K562 (cell line): Measurements from ENCODE around the gene WASHC3. TPM values are rescaled to one million over a fixed set of nuclear protein-coding genes. Genes with fewer than 3 reads are reported as not detected.

Experiments
- CREM ChIP-seq: IDR thresholded peaks from 2 replicates; pipeline ENCODE4 v1.6.1; 2014; ENCODE audit warnings: antibody characterized with exemption, low read depth
- FOXA3 ChIP-seq, 2 experiments: fragments of 450-650 bp in 1 of 2; sonication (generic) in 1 of 2; formaldehyde crosslinking; IDR thresholded peaks in 1 of 2; conservative IDR thresholded peaks in 1 of 2; 2 replicates each; pipeline versions ENCODE4 v1.4.0 to v1.8.0; 2020 to 2022; ENCODE audit warnings: mild to moderate bottlenecking in 2 of 2, missing genetic modification reagents in 1 of 2
- FOXK1 ChIP-seq: sonication (generic); formaldehyde crosslinking; IDR thresholded peaks from 2 replicates; pipeline ENCODE4 v1.8.0; 2022; ENCODE audit warnings: missing genetic modification reagents, mild to moderate bottlenecking, borderline replicate concordance
- GTF2A2 ChIP-seq: IDR thresholded peaks from 2 replicates; pipeline ENCODE4 v1.6.1; 2016; ENCODE audit warnings: mild to moderate bottlenecking, missing genetic modification characterization, missing compliant biosample characterization
- MCM3 ChIP-seq: fragments of 450-650 bp; IDR thresholded peaks from 2 replicates; pipeline ENCODE4 v1.6.1; 2016
- MECOM ChIP-seq: fragments of 250-450 bp; sonication (Bioruptor Pico); IDR thresholded peaks from 2 replicates; pipeline ENCODE4 v1.8.0; 2022; ENCODE audit warnings: inconsistent platforms
- NCOA2 ChIP-seq, 2 experiments: fragments of 450-650 bp; IDR thresholded peaks; 2 replicates each; pipeline ENCODE4 v1.6.1; 2018; ENCODE audit warnings: mild to moderate bottlenecking in 2 of 2, moderate library complexity in 1 of 2; ENCODE audit not compliant: partially characterized antibody in 2 of 2
- PRMT5 ChIP-seq: sonication (generic); formaldehyde crosslinking; IDR thresholded peaks from 2 replicates; pipeline ENCODE4 v1.5.0; 2020; ENCODE audit warnings: missing genetic modification reagents
- RBM17 ChIP-seq: fragments of 200-400 bp; formaldehyde crosslinking; IDR thresholded peaks from 2 replicates; pipeline ENCODE4 v1.6.1; 2017; ENCODE audit warnings: low read depth, mild to moderate bottlenecking, low read length, borderline replicate concordance
- SETDB1 ChIP-seq: IDR thresholded peaks from one replicate; pipeline ENCODE4 v1.6.1; 2012; ENCODE audit warnings: low read length, control low read depth, inconsistent platforms
- SIN3A ChIP-seq, 2 experiments: fragments of 150-350 bp in 1 of 2; IDR thresholded peaks; 2 replicates each; pipeline ENCODE4 v1.6.1; 2011 to 2016; ENCODE audit warnings: borderline replicate concordance in 2 of 2, low read depth in 2 of 2, low read length in 2 of 2, mild to moderate bottlenecking in 2 of 2, moderate library complexity in 2 of 2; ENCODE audit not compliant: control insufficient read depth in 1 of 2
- SMARCC2 ChIP-seq: fragments of 450-650 bp; IDR thresholded peaks from 2 replicates; pipeline ENCODE4 v1.6.1; 2017; ENCODE audit warnings: antibody characterized with exemption, moderate library complexity, mild to moderate bottlenecking, low read depth
- SUPT5H ChIP-seq: fragments of 450-650 bp; IDR thresholded peaks from 2 replicates; pipeline ENCODE4 v1.6.1; 2016
- TCF3 ChIP-seq: sonication (generic); formaldehyde crosslinking; IDR thresholded peaks from 2 replicates; pipeline ENCODE4 v1.4.0; 2020; ENCODE audit warnings: mild to moderate bottlenecking, missing genetic modification reagents
- ZNF518B ChIP-seq: fragments of 250-450 bp; sonication (Bioruptor Pico); IDR thresholded peaks from 2 replicates; pipeline ENCODE4 v1.5.0; 2021; ENCODE audit warnings: mild to moderate bottlenecking, moderate library complexity
- ZNF76 ChIP-seq: fragments of 250-450 bp; sonication (Bioruptor Pico); IDR thresholded peaks from 2 replicates; pipeline ENCODE4 v1.4.0; 2020; ENCODE audit warnings: mild to moderate bottlenecking, moderate library complexity, borderline replicate concordance
- polyA plus RNA-seq, 8 experiments: library from polyadenylated mRNA; depleted of rRNA in 4 of 8; stranded (reverse) in 5 of 8; unstranded in 3 of 8; fragments of >200 nt; fragmentation: Nextera tagmentation in 2 of 8; fragmentation: Illumina TruSeq in 1 of 8; extraction: Ambion mirVana in 2 of 8; extraction: Trizol in 1 of 8; gene quantifications; 2 replicates each; pipeline versions ENCODE4 v1.2.1 to v1.2.3, GENCODE V29; 2011 to 2014; ENCODE audit warnings: inconsistent platforms in 1 of 8, missing spikeins in 1 of 8
- total RNA-seq, 7 experiments: library from RNA; depleted of rRNA in 6 of 7; stranded (reverse); fragments of >200 nt in 6 of 7; fragmentation: Illumina TruSeq in 2 of 7; extraction: Trizol in 2 of 7; gene quantifications; 2 replicates each; pipeline versions ENCODE4 v1.2.1 to v1.2.3, GENCODE V29; 2011 to 2021; ENCODE audit warnings: low replicate concordance in 1 of 7
- TF ChIP-seq, protein P1 (sequence below): fragments of 450-650 bp; IDR thresholded peaks from 2 replicates; pipeline ENCODE4 v1.6.1; 2018; ENCODE audit warnings: mild to moderate bottlenecking, low read depth; ENCODE audit not compliant: partially characterized antibody
- TF ChIP-seq, protein P2 (sequence below), 2 experiments: IDR thresholded peaks in 1 of 2; conservative IDR thresholded peaks in 1 of 2; 2 replicates each; pipeline ENCODE4 v1.6.1; 2016; ENCODE audit warnings: low read depth in 2 of 2, mild to moderate bottlenecking in 1 of 2, missing compliant biosample characterization in 1 of 2, missing genetic modification characterization in 1 of 2, moderate library complexity in 1 of 2
- TF ChIP-seq, protein P3 (sequence below): fragments of 450-650 bp; formaldehyde crosslinking; IDR thresholded peaks from 2 replicates; pipeline ENCODE4 v1.4.0; 2022; ENCODE audit warnings: missing genetic modification characterization

The WASHC3 gene
- total and polyA plus RNA-seq, 9 of the 15 experiments (the other 6 are each of a cell fraction or from before 2014, with no cell fraction given) = 14.3 to 74.9 (median 35.1) TPM

- no peak for TF ChIP-seq ZNF518B
- TF ChIP-seq SUPT5H = no peak
- TF ChIP-seq PRMT5 (CRISPR knock-in tag) = no peak
- TF ChIP-seq GTF2A2 (tag) = no peak
- TF ChIP-seq, protein P1, sequence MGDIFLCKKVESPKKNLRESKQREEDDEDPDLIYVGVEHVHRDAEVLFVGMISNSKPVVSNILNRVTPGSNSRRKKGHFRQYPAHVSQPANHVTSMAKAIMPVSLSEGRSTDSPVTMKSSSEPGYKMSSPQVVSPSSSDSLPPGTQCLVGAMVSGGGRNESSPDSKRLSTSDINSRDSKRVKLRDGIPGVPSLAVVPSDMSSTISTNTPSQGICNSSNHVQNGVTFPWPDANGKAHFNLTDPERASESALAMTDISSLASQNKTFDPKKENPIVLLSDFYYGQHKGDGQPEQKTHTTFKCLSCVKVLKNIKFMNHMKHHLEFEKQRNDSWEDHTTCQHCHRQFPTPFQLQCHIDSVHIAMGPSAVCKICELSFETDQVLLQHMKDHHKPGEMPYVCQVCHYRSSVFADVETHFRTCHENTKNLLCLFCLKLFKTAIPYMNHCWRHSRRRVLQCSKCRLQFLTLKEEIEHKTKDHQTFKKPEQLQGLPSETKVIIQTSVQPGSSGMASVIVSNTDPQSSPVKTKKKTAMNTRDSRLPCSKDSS = no peak
- no peak for TF ChIP-seq NCOA2 (IDR thresholded peaks at IDR 0.05; ENCODE audit: partially characterized antibody in 2 of 2)
- no peak for TF ChIP-seq SMARCC2
- no peak for TF ChIP-seq MCM3
- TF ChIP-seq, protein P2, sequence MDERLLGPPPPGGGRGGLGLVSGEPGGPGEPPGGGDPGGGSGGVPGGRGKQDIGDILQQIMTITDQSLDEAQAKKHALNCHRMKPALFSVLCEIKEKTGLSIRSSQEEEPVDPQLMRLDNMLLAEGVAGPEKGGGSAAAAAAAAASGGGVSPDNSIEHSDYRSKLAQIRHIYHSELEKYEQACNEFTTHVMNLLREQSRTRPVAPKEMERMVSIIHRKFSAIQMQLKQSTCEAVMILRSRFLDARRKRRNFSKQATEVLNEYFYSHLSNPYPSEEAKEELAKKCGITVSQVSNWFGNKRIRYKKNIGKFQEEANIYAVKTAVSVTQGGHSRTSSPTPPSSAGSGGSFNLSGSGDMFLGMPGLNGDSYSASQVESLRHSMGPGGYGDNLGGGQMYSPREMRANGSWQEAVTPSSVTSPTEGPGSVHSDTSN (CRISPR knock-in tag; IDR thresholded peaks at IDR 0.05; ENCODE audit: low read depth) = no peak
- TF ChIP-seq, protein P2 (tag; conservative IDR thresholded peaks at IDR 0.05; ENCODE audit: low read depth) = peak; percentile 92
- no peak for TF ChIP-seq CREM
- no peak for TF ChIP-seq FOXK1 (CRISPR knock-in tag)
- TF ChIP-seq FOXA3 (CRISPR knock-in tag; conservative IDR thresholded peaks at IDR 0.05 in 1 of 2, IDR thresholded peaks at IDR 0.05 in 1 of 2) = no peak
- TF ChIP-seq TCF3 (CRISPR knock-in tag) = no peak
- no peak for TF ChIP-seq RBM17
- TF ChIP-seq, protein P3, sequence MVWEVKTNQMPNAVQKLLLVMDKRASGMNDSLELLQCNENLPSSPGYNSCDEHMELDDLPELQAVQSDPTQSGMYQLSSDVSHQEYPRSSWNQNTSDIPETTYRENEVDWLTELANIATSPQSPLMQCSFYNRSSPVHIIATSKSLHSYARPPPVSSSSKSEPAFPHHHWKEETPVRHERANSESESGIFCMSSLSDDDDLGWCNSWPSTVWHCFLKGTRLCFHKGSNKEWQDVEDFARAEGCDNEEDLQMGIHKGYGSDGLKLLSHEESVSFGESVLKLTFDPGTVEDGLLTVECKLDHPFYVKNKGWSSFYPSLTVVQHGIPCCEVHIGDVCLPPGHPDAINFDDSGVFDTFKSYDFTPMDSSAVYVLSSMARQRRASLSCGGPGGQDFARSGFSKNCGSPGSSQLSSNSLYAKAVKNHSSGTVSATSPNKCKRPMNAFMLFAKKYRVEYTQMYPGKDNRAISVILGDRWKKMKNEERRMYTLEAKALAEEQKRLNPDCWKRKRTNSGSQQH (CRISPR knock-in tag) = no peak
- TF ChIP-seq ZNF76 (CRISPR knock-in tag) = no peak
- TF ChIP-seq SIN3A (IDR thresholded peaks at IDR 0.05; ENCODE audit: borderline replicate concordance in 2 of 2, control insufficient read depth in 1 of 2, low read depth in 2 of 2, low read length in 2 of 2) = no peak
- no peak for TF ChIP-seq SETDB1
- TF ChIP-seq MECOM = no peak
Measured at GRCh38 chr12:102095677-102096263, 34.0 kb upstream of the WASHC3 start (continued).
